IPS-20b (cell line): Measurements from ENCODE around the gene FAM120B.

ENCODE experiments used
- H3K27ac ChIP-seq: one replicate; pipeline ENCODE4 v1.5.1; 2013; ENCODE audit warnings: low read length
- H3K27me3 ChIP-seq: 2 replicates; pipeline ENCODE4 v1.6.1; 2013; ENCODE audit warnings: mild to moderate bottlenecking, low read length, inconsistent platforms; ENCODE audit not compliant: insufficient read depth
- H3K36me3 ChIP-seq: 2 replicates; pipeline ENCODE4 v1.6.1; 2013; ENCODE audit warnings: low read depth, mild to moderate bottlenecking, inconsistent platforms, low read length, moderate library complexity; ENCODE audit not compliant: insufficient read depth
- H3K4me1 ChIP-seq: 2 replicates; pipeline ENCODE4 v1.6.1; 2013; ENCODE audit warnings: mild to moderate bottlenecking, control low read depth, inconsistent platforms, low read length, moderate library complexity; ENCODE audit not compliant: insufficient read depth
- H3K4me3 ChIP-seq: 2 replicates; pipeline ENCODE4 v1.5.1; 2013; ENCODE audit warnings: mild to moderate bottlenecking, low read length, inconsistent platforms
- H3K9ac ChIP-seq: 2 replicates; pipeline ENCODE4 v1.6.1; 2013; ENCODE audit warnings: low read depth, mild to moderate bottlenecking, inconsistent platforms, low read length, moderate library complexity
- H3K9me3 ChIP-seq: 2 replicates; pipeline ENCODE4 v1.6.1; 2013; ENCODE audit warnings: mild to moderate bottlenecking, low read depth, low read length, inconsistent platforms; ENCODE audit not compliant: insufficient read depth

The FAM120B gene

DNA sequence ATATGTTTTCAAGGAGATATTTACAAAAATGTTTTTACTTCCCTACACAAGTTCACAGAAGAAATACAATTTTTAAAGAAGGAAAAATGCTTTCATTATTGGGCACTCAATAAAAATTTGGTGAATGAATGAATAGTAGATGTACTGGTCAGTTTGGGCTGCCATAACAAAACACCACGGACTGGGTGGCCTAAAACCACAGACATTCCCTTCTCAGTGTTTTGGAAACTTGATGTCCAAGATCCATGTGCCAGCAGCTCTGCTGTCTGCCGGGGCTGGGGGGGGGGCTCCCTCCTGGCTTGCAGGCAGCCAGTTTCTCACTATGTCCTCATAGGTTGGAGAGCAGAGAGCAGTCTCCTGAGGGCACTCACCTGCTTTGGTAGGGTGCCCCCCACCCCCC lies 62.0 kb downstream of the FAM120B start:
- H3K9ac ChIP-seq: no peak overlapping the region
- H3K4me1 ChIP-seq: peaks cover 7% of the 10 kb centered on the region; the same call in 1 of the 2 replicates
- H3K9me3 ChIP-seq: no peaks in the 10 kb centered on the region
- H3K36me3 ChIP-seq: no peaks in the 10 kb centered on the region
- H3K27me3 ChIP-seq: no peaks in the 10 kb centered on the region
- H3K4me3 ChIP-seq: no peak overlapping the region
- no peak overlapping the region for H3K27ac ChIP-seq

DNA sequence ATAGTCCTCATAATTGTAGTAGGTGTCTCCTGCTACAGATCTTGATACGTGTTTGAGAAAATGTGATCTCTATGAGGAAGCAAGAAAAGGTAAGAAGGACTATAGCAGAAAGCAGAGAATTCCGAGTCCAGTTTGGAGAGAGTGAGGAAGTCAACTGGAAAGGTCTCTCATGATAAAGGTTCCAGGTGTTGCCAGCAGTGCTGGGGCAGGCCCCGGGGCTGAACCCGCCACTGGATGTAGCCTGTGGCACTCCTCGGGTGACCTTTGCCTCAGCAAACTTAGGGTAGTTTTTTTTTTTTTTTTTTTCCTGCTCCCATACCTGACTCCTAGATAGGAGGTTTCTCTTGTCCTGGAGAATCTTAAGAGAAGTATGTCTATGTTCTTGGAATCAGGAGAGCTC lies 62.8 kb downstream of the FAM120B start:
- H3K9ac ChIP-seq: no peak overlapping the region
- H3K27ac ChIP-seq: no peak overlapping the region
- peaks cover 7% of the 10 kb centered on the region; the same call in 1 of the 2 replicates for H3K4me1 ChIP-seq

DNA sequence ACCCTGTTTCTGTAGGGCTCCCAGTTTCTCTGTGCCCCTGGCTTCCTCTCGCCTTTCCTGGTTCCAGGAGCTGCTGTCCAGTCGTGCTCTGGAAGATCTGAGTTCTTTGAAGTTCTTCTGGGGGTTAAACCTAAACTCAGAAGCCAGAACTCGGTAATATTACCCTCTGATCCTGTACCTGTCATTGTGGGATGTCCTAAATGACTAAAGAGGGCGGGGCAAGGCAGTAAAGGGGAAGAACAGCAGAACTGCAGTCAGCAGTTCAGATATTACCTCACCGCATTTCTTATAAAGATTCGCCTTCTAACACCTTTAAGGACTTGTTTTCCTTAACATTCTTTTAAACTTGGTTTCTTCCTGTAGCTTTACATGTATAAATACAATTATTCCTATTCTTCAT lies 63.9 kb downstream of the FAM120B start:
- Histone ChIP-seq H3K9me3 (no peaks in the 10 kb centered on the region), H3K36me3 (no peaks in the 10 kb centered on the region), H3K27ac (no peak overlapping the region), H3K9ac (no peak overlapping the region), H3K4me3 (no peak overlapping the region), H3K27me3 (no peaks in the 10 kb centered on the region), H3K4me1 (peaks cover 7% of the 10 kb centered on the region; the same call in 1 of the 2 replicates)

More for the DNA sequence above, 62.8 kb downstream of the FAM120B start:
- Histone ChIP-seq H3K4me3 (no peak overlapping the region), H3K36me3 (no peaks in the 10 kb centered on the region), H3K27me3 (no peaks in the 10 kb centered on the region), H3K9me3 (no peaks in the 10 kb centered on the region)

DNA sequence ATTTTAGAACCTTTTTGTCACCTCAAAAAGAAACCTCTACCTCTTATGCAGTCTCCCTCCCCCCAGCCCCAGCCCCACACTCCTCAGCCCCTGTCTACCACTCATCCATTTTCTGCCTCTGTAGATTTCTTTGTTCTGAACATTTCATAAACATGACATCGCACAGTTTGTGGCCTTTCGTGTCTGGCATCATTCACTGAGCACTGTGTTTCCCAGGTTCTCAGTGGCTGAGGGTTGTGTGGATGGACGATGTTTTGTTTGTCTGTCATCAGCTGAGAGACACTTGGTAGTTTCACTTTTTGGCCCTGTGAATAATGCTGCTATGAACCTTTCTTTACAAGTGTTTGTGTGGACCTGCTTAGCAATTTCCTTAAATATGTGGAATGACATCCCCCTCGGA lies 64.5 kb downstream of the FAM120B start:
- Histone ChIP-seq H3K9ac (no peak overlapping the region), H3K27me3 (no peaks in the 10 kb centered on the region), H3K4me3 (no peak overlapping the region), H3K9me3 (no peaks in the 10 kb centered on the region), H3K4me1 (peaks cover 7% of the 10 kb centered on the region; the same call in 1 of the 2 replicates), H3K27ac (no peak overlapping the region), H3K36me3 (no peaks in the 10 kb centered on the region)

DNA sequence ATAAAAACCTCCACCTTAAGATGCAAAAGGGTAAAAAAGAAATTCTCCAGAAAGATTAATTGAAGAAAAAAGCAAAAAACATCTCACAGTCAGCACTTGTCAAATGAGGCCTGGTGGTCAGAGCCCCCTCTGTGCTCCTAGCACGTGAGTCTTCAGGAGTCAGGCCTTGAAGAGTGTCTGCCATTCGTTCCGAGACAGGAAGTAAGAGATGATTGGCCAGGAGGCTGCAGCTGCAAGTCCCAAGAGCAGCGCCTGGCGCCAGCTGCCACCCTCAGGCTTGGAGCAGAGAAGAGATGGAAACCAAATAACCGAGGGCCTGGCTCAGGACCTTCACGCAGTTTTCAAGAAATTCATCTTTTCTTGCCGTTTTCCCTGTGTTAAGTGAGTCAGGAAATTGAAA lies 65.0 kb downstream of the FAM120B start:
- H3K4me3 ChIP-seq: no peak overlapping the region
- H3K36me3 ChIP-seq: no peaks in the 10 kb centered on the region
- H3K27me3 ChIP-seq: no peaks in the 10 kb centered on the region
- H3K9ac ChIP-seq: no peak overlapping the region
- H3K9me3 ChIP-seq: no peaks in the 10 kb centered on the region
- peaks cover 7% of the 10 kb centered on the region; the same call in 1 of the 2 replicates for H3K4me1 ChIP-seq
- H3K27ac ChIP-seq: no peak overlapping the region

DNA sequence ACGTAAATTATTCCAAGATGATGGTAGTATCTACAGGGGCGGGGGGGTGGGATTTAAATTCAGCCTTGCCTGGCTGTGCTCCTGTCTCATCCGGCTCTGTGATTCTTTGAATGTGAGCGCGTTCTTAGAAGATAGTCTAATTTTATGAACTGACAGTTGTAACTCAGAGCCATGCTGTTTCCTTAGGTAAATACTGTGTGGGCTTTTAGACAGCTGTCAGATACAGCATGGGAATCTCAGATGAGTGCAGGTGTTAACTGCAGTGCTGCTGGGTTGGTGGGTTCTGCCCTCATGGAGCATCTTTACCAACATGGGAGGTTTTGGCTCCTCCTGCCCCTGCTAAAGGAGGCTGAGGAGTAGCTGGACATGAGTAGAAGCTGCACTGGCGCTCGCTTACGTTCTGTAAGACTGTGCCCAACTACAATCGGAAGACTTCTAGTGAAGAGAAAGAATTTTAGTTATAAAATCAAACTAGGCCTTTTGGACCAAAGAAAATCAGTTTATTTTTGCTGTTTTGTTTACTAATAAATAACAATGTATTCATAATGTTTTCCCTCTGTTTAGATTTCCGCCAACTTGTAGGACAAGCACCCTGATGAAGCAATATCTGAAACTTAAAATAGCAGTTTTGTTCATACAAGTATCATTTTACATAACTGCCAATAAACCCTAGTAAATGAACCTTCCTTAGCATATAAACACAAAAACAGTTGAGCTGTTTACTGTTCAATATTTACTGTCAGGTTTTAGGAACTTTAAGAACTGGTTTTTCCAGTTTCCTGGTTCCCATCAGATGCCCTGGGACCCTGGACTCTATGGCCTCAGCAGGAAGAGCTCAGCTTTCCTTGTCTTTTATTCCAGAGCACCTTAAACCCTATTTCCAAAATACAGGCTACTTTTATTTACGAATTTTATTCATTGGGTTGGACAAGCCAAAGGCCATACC lies 66.1 kb downstream of the FAM120B start:
- Histone ChIP-seq H3K9me3 (no peaks in the 10 kb centered on the region), H3K27ac (no peak overlapping the region), H3K9ac (no peak overlapping the region), H3K36me3 (no peaks in the 10 kb centered on the region), H3K4me1 (peaks cover 7% of the 10 kb centered on the region; the same call in 1 of the 2 replicates), H3K4me3 (no peak overlapping the region; the same call in 1 of the 2 replicates), H3K27me3 (no peaks in the 10 kb centered on the region)

DNA sequence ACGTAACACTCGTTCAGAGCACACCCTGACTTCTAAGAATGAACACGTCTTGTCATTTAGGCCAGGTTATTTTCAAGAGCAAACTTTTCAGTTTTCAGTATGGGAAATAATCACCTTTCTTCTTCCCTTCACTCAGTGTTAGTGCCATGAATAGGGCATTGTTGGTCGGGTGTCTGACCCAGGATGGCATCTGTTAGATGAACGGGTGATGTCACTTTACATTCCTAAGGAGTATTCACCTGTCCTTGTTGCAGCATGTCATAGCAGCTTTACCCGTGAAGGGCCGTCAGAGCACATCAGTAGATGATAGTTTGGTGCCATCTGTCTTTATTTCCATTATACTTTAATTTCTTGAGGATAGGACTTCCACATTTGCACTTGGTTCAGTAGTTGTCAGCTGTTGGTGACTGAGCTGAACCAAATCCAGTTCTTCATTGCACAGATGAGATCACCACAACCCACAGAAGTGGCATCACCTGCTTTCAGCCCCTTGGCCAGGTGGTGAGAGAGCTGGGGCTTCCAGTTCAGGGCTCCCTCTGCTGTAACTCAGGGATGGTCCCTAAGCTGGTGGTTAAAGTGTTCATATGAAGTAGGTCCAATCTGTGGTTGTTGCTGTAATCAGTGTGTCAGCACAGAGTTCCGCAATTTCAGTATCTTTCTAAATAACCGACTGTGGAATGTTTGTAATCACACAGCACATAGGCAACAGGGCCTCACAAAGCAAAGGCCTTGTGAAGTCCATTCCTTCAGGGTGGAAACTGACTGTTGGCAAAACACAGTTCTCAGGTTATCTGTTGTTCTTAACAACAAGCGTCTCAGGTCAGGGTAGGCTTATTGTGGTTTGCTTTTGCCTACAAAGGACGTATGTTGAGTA lies 68.2 kb downstream of the FAM120B start:
- H3K9me3 ChIP-seq: no peaks in the 10 kb centered on the region
- H3K36me3 ChIP-seq: no peaks in the 10 kb centered on the region
- H3K4me1 ChIP-seq: peaks cover 7% of the 10 kb centered on the region; the same call in 1 of the 2 replicates
- no peak overlapping the region for H3K27ac ChIP-seq
- no peak overlapping the region for H3K9ac ChIP-seq
- H3K4me3 ChIP-seq: no peak overlapping the region
- H3K27me3 ChIP-seq: no peaks in the 10 kb centered on the region

DNA sequence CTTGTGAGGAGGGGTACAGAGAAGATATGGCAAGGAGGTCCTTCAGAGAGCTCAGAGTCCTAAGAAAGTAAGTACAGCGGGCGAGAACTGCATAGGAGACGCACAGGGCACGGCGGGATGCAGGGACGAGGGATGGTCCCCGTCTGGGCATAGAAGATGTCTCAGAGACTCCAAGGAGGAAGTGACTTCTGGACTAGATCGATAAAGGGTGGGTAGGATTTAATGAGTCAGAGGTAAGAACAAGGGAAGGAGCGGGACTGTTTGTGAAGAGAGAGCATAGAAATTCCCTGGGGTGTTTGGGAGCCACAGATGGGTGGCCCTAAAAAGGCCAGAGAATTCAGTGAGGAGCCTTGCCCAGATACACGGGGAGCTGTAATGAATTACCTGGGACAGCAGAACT lies 69.1 kb downstream of the FAM120B start:
- H3K27ac ChIP-seq: no peak overlapping the region
- H3K4me1 ChIP-seq: peaks cover 7% of the 10 kb centered on the region; the same call in 1 of the 2 replicates
- no peaks in the 10 kb centered on the region for H3K36me3 ChIP-seq
- no peak overlapping the region for H3K9ac ChIP-seq
- no peaks in the 10 kb centered on the region for H3K9me3 ChIP-seq
- no peak overlapping the region for H3K4me3 ChIP-seq
- H3K27me3 ChIP-seq: no peaks in the 10 kb centered on the region

DNA sequence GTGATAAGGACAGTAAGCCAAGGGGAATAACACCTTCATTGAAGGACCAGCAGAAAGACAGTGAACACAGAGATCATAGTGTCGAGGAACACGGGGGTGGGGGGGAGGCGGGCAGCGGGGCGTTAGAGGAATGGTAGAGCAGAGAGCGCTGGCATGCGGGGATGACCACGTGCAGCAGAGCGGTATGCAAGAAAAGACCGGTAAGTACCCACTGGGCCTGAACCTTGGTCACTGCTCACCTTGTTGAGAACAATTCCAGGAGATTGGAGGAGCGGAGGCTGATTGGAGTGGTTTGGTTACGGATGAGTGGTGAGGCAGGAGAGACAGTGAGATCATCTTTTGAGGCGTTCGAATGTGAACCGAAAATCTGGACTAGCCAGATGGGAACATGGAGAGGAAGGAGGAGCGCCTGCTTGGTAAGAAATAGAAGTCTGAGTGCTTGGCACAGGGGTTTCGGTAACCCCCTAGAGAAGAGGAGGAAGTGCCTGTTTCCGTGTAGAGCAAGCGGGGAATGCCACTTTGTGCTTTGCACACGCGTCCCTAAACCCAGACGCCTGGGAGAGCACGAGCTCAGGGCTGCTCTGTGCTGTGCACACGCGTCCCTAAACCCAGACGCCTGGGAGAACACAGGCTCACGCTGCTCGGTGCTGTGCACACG lies 70.0 kb downstream of the FAM120B start:
- no peak overlapping the region for H3K4me3 ChIP-seq
- H3K36me3 ChIP-seq: no peaks in the 10 kb centered on the region
- H3K27me3 ChIP-seq: no peaks in the 10 kb centered on the region
- peaks cover 7% of the 10 kb centered on the region; the same call in 1 of the 2 replicates for H3K4me1 ChIP-seq
- H3K9me3 ChIP-seq: no peaks in the 10 kb centered on the region
- H3K9ac ChIP-seq: no peak overlapping the region
- no peak overlapping the region for H3K27ac ChIP-seq

DNA sequence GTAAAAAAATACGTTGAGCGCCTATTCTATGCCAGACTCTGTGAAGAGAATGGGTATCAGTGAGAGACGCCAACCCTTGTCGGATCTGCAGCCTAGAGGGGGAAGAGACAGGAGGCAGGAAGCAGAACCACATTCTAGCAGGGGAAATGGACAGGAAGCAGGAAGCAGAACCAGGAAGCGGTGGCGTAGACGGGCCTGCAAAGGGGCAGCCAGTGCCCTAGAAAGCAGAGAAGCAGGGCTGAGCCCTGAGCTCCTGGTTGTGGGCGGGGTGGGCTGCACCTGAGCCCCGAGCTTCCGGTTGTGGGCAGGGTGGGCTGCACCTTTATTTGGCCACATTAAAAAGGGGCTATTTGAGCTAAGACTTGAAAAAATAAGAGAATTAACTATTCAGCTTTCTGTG lies 71.9 kb downstream of the FAM120B start:
- no peak overlapping the region for H3K9ac ChIP-seq
- no peaks in the 10 kb centered on the region for H3K27me3 ChIP-seq
- H3K9me3 ChIP-seq: no peaks in the 10 kb centered on the region
- H3K36me3 ChIP-seq: no peaks in the 10 kb centered on the region
- H3K4me3 ChIP-seq: no peak overlapping the region
- no peaks in the 10 kb centered on the region for H3K4me1 ChIP-seq
- H3K27ac ChIP-seq: no peak overlapping the region

DNA sequence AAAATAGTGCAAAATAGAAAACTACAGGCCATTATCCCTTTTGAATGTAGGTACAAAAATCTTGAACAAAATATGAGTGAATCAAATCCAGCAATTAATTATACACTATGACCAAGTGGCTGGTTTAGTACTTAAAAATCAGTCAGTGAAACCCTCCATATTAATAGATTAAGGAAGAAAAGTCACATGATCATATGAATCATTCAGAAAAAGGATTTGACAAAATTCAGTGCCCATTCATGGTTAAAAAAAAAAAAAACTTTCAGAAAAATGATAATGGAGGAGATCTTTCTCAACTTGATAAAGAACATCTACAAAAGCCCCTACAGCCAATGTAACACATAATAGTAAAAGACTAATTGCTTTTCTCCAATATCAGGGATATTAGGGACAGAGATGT lies 75.0 kb downstream of the FAM120B start:
- Histone ChIP-seq H3K27ac (no peak overlapping the region), H3K4me3 (no peak overlapping the region), H3K36me3 (no peaks in the 10 kb centered on the region), H3K4me1 (no peaks in the 10 kb centered on the region), H3K9ac (no peak overlapping the region), H3K27me3 (no peaks in the 10 kb centered on the region), H3K9me3 (no peaks in the 10 kb centered on the region)
